ENCODE data around the gene GCNT2. TPM values are rescaled to one million over a fixed set of nuclear protein-coding genes. Genes with fewer than 3 reads are reported as not detected.

The GCNT2 gene
- total RNA-seq, 1 donor from 2014 or later = 71.1 TPM

DNA sequence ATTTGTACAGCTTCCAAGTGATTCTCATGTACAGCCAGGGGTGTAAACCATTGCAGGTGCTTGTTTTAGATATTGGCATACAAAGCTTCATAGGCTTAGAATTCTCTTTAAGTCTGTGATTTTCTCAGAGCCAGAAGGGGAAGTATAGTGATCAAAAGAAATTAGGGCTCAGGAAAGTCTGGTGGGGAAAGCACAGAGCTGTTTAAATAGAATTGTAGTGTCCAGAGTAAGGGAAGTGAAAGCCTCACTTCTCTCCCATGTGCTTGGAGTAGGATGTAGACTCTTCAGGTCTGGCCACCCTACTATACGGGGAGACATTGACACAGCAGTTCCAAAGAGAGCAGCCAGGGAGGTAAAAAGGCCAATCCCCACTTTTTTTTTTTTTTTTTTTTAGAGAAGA lies 10.4 kb downstream of the GCNT2 start:
- peaks cover 3% of the 10 kb centered on the region for H3K36me3 Mint-ChIP-seq (ENCODE audit: low read depth, unreplicated experiment)
- no peaks in the 10 kb centered on the region for H3K9me3 Mint-ChIP-seq (ENCODE audit: unreplicated experiment)
- H3K27me3 Mint-ChIP-seq (ENCODE audit: unreplicated experiment) = peaks cover 6% of the 10 kb centered on the region
- TF ChIP-seq, protein P1, sequence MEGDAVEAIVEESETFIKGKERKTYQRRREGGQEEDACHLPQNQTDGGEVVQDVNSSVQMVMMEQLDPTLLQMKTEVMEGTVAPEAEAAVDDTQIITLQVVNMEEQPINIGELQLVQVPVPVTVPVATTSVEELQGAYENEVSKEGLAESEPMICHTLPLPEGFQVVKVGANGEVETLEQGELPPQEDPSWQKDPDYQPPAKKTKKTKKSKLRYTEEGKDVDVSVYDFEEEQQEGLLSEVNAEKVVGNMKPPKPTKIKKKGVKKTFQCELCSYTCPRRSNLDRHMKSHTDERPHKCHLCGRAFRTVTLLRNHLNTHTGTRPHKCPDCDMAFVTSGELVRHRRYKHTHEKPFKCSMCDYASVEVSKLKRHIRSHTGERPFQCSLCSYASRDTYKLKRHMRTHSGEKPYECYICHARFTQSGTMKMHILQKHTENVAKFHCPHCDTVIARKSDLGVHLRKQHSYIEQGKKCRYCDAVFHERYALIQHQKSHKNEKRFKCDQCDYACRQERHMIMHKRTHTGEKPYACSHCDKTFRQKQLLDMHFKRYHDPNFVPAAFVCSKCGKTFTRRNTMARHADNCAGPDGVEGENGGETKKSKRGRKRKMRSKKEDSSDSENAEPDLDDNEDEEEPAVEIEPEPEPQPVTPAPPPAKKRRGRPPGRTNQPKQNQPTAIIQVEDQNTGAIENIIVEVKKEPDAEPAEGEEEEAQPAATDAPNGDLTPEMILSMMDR (IDR thresholded peaks at IDR 0.05; ENCODE audit: unreplicated experiment) = no peak
- no peak overlapping the region for H3K4me3 Mint-ChIP-seq (ENCODE audit: unreplicated experiment)
- H3K27ac Mint-ChIP-seq (ENCODE audit: unreplicated experiment) = peak overlapping the region; percentile 40
- peaks cover 44% of the 10 kb centered on the region for H3K4me1 Mint-ChIP-seq (ENCODE audit: unreplicated experiment)
- no peak for DNase-seq (ENCODE audit: low spot score)

DNA sequence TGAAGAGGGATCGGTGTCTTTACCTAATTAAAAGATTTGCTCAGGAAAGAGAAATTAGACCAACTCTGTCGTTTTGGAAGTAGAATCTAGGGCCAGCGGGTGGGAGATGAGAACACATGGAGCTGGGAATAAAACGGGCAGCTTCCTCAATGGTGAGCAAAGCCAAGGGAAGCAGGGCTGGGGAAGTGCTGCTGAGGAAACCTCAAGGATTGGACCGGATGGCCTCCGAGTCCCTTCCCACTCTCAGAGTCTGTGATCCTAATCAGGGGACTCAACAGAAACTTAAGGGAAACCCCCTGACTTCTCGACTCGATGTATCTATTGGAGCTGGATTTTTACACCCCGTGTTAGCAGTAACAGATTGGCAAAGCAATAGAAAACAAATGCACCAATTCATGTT lies 10.8 kb downstream of the GCNT2 start:
- Mint-ChIP-seq H3K36me3 (ENCODE audit: low read depth, unreplicated experiment) (peaks cover 3% of the 10 kb centered on the region), H3K27me3 (ENCODE audit: unreplicated experiment) (peaks cover 6% of the 10 kb centered on the region), H3K4me1 (ENCODE audit: unreplicated experiment) (peaks cover 43% of the 10 kb centered on the region), H3K27ac (ENCODE audit: unreplicated experiment) (peak overlapping the region; percentile 84), H3K9me3 (ENCODE audit: unreplicated experiment) (no peaks in the 10 kb centered on the region), H3K4me3 (ENCODE audit: unreplicated experiment) (peak overlapping the region; percentile 19)
- DNase-seq (ENCODE audit: low spot score) = no peak
- TF ChIP-seq, protein P1 (IDR thresholded peaks at IDR 0.05; ENCODE audit: unreplicated experiment) = no peak

DNA sequence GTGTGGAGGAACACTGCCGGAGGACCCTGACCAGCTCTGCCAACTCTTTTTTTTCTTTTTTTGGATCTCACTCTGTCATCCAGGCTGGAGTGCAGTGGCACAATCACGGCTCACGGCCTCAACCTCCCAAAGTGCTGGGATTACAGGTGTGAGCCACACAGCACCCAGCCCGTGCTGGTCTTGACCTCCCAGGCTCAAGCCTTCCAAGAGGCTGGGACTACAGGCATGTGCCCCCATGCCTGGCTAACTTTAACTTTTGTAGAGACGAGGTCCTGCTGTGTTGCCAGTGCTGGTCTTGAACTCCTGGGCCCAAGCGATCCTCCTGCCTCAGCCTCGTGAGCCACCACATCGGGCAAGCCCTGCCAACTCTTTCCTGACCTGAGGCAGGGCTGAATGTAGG lies 11.2 kb downstream of the GCNT2 start:
- TF ChIP-seq, protein P1 (IDR thresholded peaks at IDR 0.05; ENCODE audit: unreplicated experiment) = no peak
- no peaks in the 10 kb centered on the region for H3K9me3 Mint-ChIP-seq (ENCODE audit: unreplicated experiment)
- peaks cover 3% of the 10 kb centered on the region for H3K36me3 Mint-ChIP-seq (ENCODE audit: low read depth, unreplicated experiment)
- peak overlapping the region; percentile 84 for H3K27ac Mint-ChIP-seq (ENCODE audit: unreplicated experiment)
- no peak for DNase-seq (ENCODE audit: low spot score)
- no peak overlapping the region for H3K4me3 Mint-ChIP-seq (ENCODE audit: unreplicated experiment)
- peaks cover 46% of the 10 kb centered on the region for H3K4me1 Mint-ChIP-seq (ENCODE audit: unreplicated experiment)
- peaks cover 6% of the 10 kb centered on the region for H3K27me3 Mint-ChIP-seq (ENCODE audit: unreplicated experiment)

DNA sequence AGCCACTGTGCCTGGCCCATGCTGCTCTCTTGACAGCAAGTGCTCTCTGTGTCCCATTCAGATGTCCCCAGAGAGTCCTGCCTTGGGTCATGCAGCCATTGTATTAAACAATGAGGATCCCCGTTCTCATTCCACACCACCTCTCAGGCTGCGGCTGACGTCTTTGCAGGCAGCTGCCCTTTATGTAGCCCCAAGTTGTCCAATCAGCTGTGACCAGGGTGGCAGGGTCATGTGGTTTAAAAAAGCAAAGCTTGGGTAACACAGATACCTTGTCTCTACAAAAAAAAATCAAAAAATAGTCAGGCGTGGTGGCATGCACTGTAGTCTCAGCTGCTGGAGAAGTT lies 13.2 kb downstream of the GCNT2 start:
- Mint-ChIP-seq H3K9me3 (ENCODE audit: unreplicated experiment) (no peaks in the 10 kb centered on the region), H3K4me3 (ENCODE audit: unreplicated experiment) (no peak overlapping the region)
- TF ChIP-seq, protein P1 (IDR thresholded peaks at IDR 0.05; ENCODE audit: unreplicated experiment) = no peak

DNA sequence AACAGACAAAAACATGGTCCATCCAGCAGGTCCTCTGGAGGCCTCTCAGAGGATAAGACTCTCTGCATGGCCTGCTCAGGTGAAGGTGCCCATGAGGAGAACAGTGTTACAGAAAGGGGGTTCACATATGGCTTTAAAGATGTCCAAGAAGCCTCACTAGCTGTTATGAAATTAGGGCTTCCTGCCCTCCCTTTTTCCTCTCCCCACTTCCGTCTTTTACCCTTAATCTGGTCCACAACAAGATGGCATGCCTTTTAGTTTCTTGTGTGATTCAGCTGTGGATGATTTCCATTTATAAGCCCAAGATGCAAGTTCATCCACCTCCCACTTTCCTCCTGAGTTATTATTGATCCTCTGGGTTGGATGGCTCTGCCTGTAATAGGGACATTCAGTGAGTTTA lies 14.0 kb downstream of the GCNT2 start:
- H3K36me3 Mint-ChIP-seq (ENCODE audit: low read depth, unreplicated experiment) = no peaks in the 10 kb centered on the region
- TF ChIP-seq, protein P1 (IDR thresholded peaks at IDR 0.05; ENCODE audit: unreplicated experiment) = no peak
- H3K4me3 Mint-ChIP-seq (ENCODE audit: unreplicated experiment) = no peak overlapping the region
- peaks cover 3% of the 10 kb centered on the region for H3K27me3 Mint-ChIP-seq (ENCODE audit: unreplicated experiment)
- no peak overlapping the region for H3K27ac Mint-ChIP-seq (ENCODE audit: unreplicated experiment)
- H3K9me3 Mint-ChIP-seq (ENCODE audit: unreplicated experiment) = no peaks in the 10 kb centered on the region
- H3K4me1 Mint-ChIP-seq (ENCODE audit: unreplicated experiment) = peaks cover 40% of the 10 kb centered on the region
- no peak for DNase-seq (ENCODE audit: low spot score)

More for the DNA sequence above, 13.2 kb downstream of the GCNT2 start:
- H3K36me3 Mint-ChIP-seq (ENCODE audit: low read depth, unreplicated experiment) = peaks cover 3% of the 10 kb centered on the region
- no peak for DNase-seq (ENCODE audit: low spot score)
- H3K27me3 Mint-ChIP-seq (ENCODE audit: unreplicated experiment) = peaks cover 6% of the 10 kb centered on the region
- no peak overlapping the region for H3K27ac Mint-ChIP-seq (ENCODE audit: unreplicated experiment)
- H3K4me1 Mint-ChIP-seq (ENCODE audit: unreplicated experiment) = peaks cover 37% of the 10 kb centered on the region

Data from endothelial cell (in vitro differentiated cells).